ENCODE results near the gene SPINT1.

The SPINT1 gene

DNA sequence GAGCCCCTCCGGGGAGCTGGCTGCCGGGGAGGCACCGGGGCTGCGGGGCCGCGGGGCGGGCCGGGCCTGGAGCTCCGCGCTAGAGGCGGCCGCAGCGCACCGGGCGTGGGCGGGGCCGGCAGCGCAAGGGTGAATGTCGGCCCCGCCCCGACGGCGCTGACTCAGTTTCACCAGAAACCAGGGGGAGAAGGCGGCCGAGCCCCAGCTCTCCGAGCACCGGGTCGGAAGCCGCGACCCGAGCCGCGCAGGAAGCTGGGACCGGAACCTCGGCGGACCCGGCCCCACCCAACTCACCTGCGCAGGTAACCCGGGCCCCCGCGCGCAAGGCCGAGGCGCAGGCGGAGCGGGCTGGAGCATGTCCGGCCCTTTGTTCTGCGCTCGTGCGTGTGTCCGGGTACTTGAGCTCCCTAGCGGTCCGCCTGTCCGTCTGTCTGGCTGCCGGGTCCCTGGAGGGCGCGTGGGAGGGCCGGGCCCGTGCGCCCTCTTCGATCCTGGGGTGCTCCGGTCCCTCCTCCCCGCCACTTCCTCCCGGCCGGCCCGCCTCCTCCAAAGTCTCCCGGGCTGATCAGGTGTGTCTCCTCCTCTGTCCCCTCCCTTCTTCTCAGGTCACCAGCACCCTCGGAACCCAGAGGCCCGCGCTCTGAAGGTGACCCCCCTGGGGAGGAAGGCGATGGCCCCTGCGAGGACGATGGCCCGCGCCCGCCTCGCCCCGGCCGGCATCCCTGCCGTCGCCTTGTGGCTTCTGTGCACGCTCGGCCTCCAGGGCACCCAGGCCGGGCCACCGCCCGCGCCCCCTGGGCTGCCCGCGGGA lies at the start of gene SPINT1:
Gene SPINT1 (plus strand): TSS at position 164 of the 811 bp plus-strand sequence. CDS start 507 bp downstream, at position 671.
- peak; percentile 80 to 85 for DNase-seq

DNA sequence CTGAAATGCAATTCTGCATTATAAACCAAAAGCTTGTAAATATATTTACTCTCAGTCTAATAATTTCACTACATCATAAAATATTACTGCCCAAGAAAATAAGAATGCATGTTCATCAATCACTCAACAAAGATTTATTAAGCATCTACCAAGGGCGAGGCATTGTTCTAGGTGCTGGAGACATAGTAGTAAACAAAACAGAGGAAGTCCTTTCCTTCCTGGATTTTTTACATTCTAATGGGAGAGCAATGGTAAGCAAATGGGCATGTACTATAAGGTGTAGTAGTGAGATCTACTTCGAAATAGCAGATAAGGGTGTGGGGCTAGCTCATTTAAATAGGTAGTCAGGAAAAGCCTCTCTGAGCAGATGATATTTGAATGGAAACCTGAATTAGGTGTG lies 47.8 kb upstream of the SPINT1 start:
- DNase-seq: no peak

DNA sequence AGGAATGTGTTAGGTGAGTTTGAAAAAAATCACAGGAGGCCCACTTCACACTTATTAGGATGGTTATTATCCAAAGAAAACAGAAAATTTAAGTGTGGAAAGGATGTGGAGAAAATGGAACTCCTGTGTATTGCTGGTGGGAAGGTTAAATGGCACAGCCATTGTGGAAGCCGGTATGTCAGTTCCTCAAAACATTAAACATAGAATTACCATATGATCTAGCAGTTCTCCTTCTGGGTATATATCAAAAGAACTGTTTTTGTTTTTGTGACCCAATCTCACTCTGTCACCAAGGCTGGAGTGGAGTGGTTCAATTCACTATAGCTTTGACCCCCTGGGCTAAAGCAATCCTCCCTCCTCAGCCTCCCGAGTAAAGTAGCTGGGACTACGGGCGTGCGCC lies 47.3 kb upstream of the SPINT1 start:
- no peak for DNase-seq

GRCh38 chr15:40799523-40799922 lies 44.3 kb upstream of the SPINT1 start:
- DNase-seq: no peak

DNA sequence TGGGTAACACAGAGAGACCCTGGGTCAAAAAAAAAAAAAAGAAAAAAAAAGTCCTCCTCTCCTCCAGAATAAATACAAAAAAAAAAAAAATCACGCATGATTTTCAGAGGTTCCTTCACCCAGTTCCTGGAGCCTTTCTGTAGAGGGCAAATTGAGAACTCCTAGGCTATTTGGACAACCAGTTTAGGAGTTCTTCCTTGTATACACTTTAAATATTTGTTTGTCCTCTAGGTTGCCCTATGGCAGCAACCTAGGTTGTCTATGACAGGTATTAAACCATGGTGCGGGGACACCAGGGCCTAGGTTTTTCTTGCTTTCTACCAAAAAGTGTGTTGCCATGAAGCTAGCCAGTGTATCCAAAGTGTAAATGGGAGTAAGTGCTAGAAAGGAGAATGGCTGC lies 40.8 kb upstream of the SPINT1 start:
- DNase-seq: no peak

DNA sequence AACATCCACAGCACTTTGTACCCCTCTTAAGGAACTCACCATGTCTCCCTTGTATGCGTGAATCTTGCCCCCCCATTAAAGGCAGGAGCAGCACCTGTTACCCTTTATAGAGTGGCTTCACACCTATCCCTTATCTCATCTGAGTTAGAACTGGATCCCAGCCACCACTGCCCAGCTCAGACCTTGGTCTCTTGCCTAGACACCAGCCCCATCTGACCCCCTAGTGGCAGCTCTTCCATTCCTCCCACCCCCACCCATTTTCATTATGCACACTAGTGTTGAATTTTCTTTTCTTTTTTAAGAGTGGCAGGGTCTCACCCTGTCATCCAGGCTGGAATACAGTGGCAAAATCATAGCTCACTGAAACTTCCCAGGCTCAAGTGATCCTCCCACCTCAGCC lies 40.2 kb upstream of the SPINT1 start:
- no peak for DNase-seq

DNA sequence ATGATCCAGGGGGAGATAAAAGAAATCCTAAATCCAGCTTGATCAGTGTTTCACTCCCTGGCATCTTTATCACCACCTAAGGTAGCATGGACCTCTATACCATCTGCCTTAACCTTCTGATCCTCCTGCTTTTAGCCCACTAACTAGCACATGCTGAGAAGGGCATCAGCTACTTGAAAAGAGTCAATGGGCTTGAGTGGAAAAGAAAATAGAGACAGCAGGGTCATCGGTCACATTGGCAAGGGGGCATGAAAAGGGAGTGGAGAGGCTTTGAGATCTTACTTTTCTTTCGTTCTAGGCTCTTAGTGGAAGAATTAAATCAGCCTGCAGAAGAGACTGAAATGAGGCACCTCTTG lies 37.2 kb upstream of the SPINT1 start:
- no peak for DNase-seq

DNA sequence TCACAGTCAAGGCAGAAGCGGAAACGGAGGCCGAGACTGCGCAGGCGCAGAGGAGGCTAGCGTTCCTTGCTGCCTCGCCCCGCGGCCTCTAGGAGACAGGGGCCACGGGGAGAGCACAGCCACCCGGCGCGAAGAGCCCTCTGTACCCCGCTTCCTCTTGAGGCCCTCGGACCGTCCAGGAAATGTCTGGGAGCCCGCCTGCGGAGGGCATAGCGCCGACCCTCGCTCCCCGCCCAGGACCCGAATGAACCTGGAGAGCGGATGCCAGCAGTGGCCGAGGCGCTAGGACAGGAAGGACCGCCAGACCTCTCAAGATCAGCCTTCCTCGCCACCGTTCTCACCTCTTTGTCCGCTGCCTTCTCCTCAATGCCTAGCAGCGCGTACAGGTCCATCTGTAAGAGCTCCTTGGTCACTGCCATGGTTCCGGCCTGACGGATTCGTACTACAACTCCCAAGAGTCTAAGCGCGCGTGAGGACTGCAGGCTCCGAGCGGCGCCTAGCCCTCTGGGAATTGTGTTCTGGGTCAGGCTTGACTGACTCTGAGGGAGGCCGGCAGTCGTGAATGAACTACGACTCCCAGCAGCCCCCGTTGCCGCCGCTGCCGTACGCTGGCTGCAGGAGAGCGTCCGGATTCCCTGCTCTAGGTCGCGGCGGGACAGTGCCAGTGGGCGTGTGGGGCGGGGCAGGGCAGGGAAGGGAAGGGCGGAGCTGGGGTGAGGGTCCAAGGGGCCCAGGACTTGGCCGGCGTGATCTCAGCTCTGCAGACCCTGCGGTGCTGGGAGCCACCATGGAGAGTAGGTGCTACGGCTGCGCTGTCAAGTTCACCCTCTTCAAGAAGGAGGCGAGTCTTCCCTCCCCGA lies 36.6 kb upstream of the SPINT1 start, which contains the start of the genes DNAJC17 and ZFYVE19:
Gene DNAJC17 (minus strand): TSS at position 446 of the 860 bp plus-strand sequence. CDS start 27 bp downstream, at position 419.
Gene ZFYVE19 (plus strand): TSS at position 62 of the 860 bp plus-strand sequence. CDS start 501 bp downstream, at position 563.
- DNase-seq: peak; percentile 94 to 95

DNA sequence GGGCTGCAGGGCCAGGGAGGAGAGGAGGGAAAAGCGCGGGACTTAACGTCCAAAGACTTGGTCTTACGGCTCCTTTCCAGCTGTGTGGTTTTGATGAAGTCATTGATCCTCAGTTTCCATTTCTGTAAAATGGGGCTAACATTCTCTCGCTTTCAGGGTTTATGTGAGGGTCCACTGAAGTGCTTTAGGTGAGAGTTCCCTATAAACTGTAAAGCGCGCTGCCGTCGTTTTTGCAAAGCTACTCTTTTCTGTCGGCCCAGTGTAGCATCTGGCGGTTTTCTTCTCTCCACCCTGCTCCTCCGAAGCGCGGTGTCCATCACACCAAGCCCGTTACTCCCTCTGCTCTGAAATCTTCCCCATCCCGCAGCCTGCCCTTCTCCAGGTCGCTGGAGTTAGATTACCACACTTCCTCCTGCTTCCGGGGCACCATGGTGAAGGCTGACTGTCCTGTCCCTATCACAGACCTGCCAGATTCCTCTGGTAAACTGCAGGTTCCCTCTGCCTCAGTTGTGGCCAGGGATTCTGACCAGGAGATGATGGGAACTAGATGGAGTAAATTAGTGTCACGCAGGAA lies 35.9 kb upstream of the SPINT1 start:
- no peak for DNase-seq

DNA sequence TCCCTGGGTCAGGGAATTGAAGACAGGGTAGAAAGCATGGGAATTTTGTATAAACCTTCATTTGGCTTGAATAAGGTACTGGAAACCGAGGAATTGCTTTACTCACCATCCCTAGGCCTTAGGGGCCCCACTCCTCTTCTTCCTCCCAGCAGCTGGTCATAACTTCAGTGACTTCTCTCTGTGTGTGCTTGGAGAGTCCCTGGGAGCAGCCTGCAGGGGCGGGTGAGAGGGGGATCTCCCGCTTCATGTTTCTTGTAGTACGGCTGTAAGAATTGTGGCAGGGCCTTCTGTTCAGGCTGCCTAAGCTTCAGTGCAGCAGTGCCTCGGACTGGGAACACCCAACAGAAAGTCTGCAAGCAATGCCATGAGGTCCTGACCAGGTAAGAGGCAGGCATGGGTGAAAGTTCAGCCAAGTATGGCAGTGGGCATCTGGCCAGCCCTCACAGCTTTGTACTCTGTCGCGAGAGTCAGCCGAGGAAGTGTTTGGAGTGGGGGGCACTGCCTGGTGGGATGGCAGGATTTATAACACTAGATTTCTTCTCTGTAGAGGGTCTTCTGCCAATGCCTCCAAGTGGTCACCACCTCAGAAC lies 34.9 kb upstream of the SPINT1 start:
- DNase-seq: no peak

GRCh38 chr15:40812721-40813425 lies 31.0 kb upstream of the SPINT1 start:
- DNase-seq: no peak

GRCh38 chr15:40815042-40815698 lies 28.7 kb upstream of the SPINT1 start:
- no peak for DNase-seq

- no peak for DNase-seq
Observed at GRCh38 chr15:40819048-40819447, 24.8 kb upstream of the SPINT1 start.

- no peak for DNase-seq
Observed at GRCh38 chr15:40821195-40821594, 22.7 kb upstream of the SPINT1 start.

GRCh38 chr15:40823572-40824343 lies 20.1 kb upstream of the SPINT1 start:
- no peak for DNase-seq

- no peak for DNase-seq
Observed at GRCh38 chr15:40825661-40826422, 18.0 kb upstream of the SPINT1 start.

- no peak for DNase-seq
Observed at GRCh38 chr15:40826423-40827075, 17.3 kb upstream of the SPINT1 start.

DNA sequence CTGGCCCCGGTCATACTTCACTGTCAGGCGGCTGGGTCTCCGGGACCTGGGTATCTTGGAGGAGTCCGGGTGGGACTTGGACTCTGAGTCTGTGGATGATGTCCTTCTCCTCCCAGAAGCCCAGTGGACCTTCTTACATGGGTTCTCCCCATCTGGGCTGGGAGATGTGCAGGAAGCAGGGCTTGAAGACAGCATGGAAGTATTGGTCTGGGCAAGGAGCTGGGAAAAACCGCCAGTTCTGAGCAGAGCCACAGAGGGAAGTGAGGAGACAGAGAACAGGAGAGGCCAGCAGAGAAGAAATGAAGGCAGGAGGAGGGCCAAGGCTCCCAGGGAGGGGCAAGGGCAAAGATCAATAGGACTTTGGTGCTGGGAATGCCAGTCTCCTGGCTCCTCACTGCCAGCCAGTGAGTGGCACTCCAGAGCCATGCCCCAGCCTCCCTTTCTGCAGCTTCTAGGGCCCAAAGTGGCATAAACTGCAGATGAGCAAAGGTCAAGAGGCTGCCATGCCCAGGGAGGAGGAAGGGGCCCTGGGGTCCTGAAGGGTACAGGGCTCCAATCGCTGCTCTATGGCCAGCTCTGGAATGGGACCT lies 15.3 kb upstream of the SPINT1 start, which contains the start of gene PPP1R14D:
Gene PPP1R14D (minus strand): TSS at position 262 of the 590 bp plus-strand sequence. CDS start 67 bp downstream, at position 195.
- no peak for DNase-seq

DNA sequence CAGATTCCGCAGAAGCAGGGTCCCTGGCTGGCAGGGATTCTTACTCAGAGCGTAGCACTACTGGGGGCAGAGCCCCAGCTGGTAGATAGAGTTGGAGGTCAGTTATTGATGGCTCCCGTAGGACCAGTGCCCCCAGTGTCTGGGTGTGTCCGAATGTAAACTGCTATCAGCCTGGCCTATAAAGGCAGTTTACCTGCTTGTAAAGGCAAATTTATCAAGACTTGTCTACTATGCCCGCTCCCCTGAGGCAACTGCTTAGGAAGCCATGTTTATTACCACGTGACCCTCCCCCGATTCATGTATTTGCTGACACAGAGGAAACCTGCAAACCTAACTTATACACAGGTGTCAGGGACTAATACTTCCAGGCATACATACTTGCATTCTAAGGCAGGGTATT lies 14.7 kb upstream of the SPINT1 start:
- DNase-seq: no peak

All from stimulated activated CD4-positive, alpha-beta T cell treated with anti-CD3 and anti-CD28 coated beads, Interleukin-4, amount 100 ng/mL, for 4 hours (primary cell).